Natural killer cell (primary cell): ENCODE measurements around the gene RAB30. TPM values are rescaled to one million over a fixed set of nuclear protein-coding genes. Genes with fewer than 3 reads are reported as not detected.
A peak's percentile ranks its signal among the peaks of the same experiment; 100 is the strongest.

ENCODE experiments used
- ATAC-seq, 3 donors: fragments of 150-1000 bp in 2 of 3; fragments of 200-7000 bp in 1 of 3; cut with Tn5 transposase; 1 replicate in 1 of 3; 2 replicates in 2 of 3; pipeline ENCODE4 v1.10.0; 2021; ENCODE audit warnings: mild to moderate bottlenecking in 2 of 3, moderate library complexity in 2 of 3
- DNase-seq, 2 donors: peaks; one replicate each; pipeline versions ENCODE4 v3.0.0 to v3.0.0-alpha.2; 2013 to 2021; ENCODE audit warnings: mixed read lengths in 1 of 2
- H3K27ac ChIP-seq: one replicate; pipeline ENCODE4 v1.5.1; 2013; ENCODE audit warnings: mild to moderate bottlenecking, low read length
- H3K27me3 ChIP-seq: one replicate; pipeline ENCODE4 v1.6.1; 2013; ENCODE audit warnings: low read length; ENCODE audit not compliant: control insufficient read depth, insufficient read depth
- H3K36me3 ChIP-seq: one replicate; pipeline ENCODE4 v1.6.1; 2013; ENCODE audit warnings: low read length; ENCODE audit not compliant: control insufficient read depth, insufficient read depth
- H3K4me1 ChIP-seq: one replicate; pipeline ENCODE4 v1.6.1; 2013; ENCODE audit warnings: low read length; ENCODE audit not compliant: control insufficient read depth, insufficient read depth
- H3K4me3 ChIP-seq: one replicate; pipeline ENCODE4 v1.5.1; 2013; ENCODE audit warnings: low read length
- H3K9me3 ChIP-seq: one replicate; pipeline ENCODE4 v1.6.1; 2013; ENCODE audit warnings: low read length; ENCODE audit not compliant: control insufficient read depth, insufficient read depth
- H3K27ac Mint-ChIP-seq, 2 donors: one replicate each; pipeline ENCODE4 v1.8.0; 2022; ENCODE audit warnings: mild to moderate bottlenecking in 2 of 2, mixed read lengths in 2 of 2, moderate library complexity in 1 of 2
- H3K27me3 Mint-ChIP-seq, 2 donors: one replicate each; pipeline ENCODE4 v1.8.0; 2022; ENCODE audit warnings: low read depth in 2 of 2, mixed read lengths in 2 of 2
- H3K36me3 Mint-ChIP-seq: one replicate; pipeline ENCODE4 v1.8.0; 2022; ENCODE audit warnings: mixed read lengths
- H3K4me1 Mint-ChIP-seq, 2 donors: one replicate each; pipeline ENCODE4 v1.8.0; 2022; ENCODE audit warnings: mixed read lengths in 2 of 2
- H3K4me3 Mint-ChIP-seq: one replicate; pipeline ENCODE4 v1.8.0; 2022; ENCODE audit warnings: mild to moderate bottlenecking, moderate library complexity, mixed read lengths
- H3K9me3 Mint-ChIP-seq, 2 donors: one replicate each; pipeline ENCODE4 v1.8.0; 2022; ENCODE audit warnings: mixed read lengths in 2 of 2
- CTCF ChIP-seq: fragments of 200-600 bp; IDR thresholded peaks from one replicate; pipeline ENCODE4 v1.8.0; 2022; ENCODE audit warnings: antibody characterized with exemption
- WGBS: methylation state at CpG from one replicate; pipeline ENCODE4 v1.1.7; 2013; ENCODE audit warnings: missing lambda C conversion rate; ENCODE audit not compliant: insufficient coverage; 5-methylcytosine and 5-hydroxymethylcytosine counted together
- intact Hi-C: fragments of 100-400 bp; cut with micrococcal nuclease; formaldehyde crosslinking; loops from one replicate; pipeline ENCODE4 v1.14.2; 2022
- total RNA-seq, 4 donors: library from RNA; stranded (reverse); fragments of 120-200 nt in 1 of 4; gene quantifications; one replicate each; pipeline versions ENCODE4 v1.2.3 to v1.2.4, GENCODE V29; 2013 to 2022

RAB30 gene
- total RNA-seq, 3 donors from 2014 or later (not counting 1 experiment from before 2014, with no cell fraction given) = 10.2 to 23.3 (median 20.5) TPM

GRCh38 chr11:83063073-83063754, 8.5 kb downstream of the RAB30 start:
- Histone ChIP-seq H3K9me3 (no peaks in the 10 kb centered on the region), H3K4me1 (peaks cover 9% of the 10 kb centered on the region), H3K27me3 (no peaks in the 10 kb centered on the region), H3K27ac (peak overlapping the region; percentile 67), H3K36me3 (no peaks in the 10 kb centered on the region), H3K4me3 (no peak overlapping the region)
- peaks cover 9 to 10% of the 10 kb centered on the region in 2 donors for H3K4me1 Mint-ChIP-seq
- H3K27ac Mint-ChIP-seq = peak overlapping the region; percentile 75 to 80
- peak; percentile 60 to 74 (median 69) for ATAC-seq
- WGBS = 47% methylated on average over 7 of the region's 7 CpGs
- intact Hi-C loops = no loop called here
- H3K4me3 Mint-ChIP-seq = peak overlapping the region; percentile 80
- H3K9me3 Mint-ChIP-seq = no peaks in the 10 kb centered on the region
- DNase-seq = peak in 1 of 2 donors; percentile 57
- no peak for TF ChIP-seq CTCF
- peaks cover 0 to 1% of the 10 kb centered on the region in 2 donors for H3K27me3 Mint-ChIP-seq
- H3K36me3 Mint-ChIP-seq = no peaks in the 10 kb centered on the region

- Mint-ChIP-seq H3K27ac (peak overlapping the region in 1 of 2 donors; percentile 65), H3K27me3 (no peaks in the 10 kb centered on the region), H3K4me1 (peaks cover 9 to 10% of the 10 kb centered on the region in 2 donors), H3K4me3 (no peak overlapping the region), H3K9me3 (no peaks in the 10 kb centered on the region), H3K36me3 (no peaks in the 10 kb centered on the region)
- peak in 1 of 2 donors; percentile 21 for DNase-seq
- H3K27ac ChIP-seq = peak overlapping the region; percentile 67
- H3K4me3 ChIP-seq = no peak overlapping the region
- TF ChIP-seq CTCF = no peak
- ATAC-seq = no peak
- 74% methylated on average over 3 of the region's 4 CpGs for WGBS
- H3K36me3 ChIP-seq = no peaks in the 10 kb centered on the region
- no peaks in the 10 kb centered on the region for H3K9me3 ChIP-seq
- H3K27me3 ChIP-seq = no peaks in the 10 kb centered on the region
- H3K4me1 ChIP-seq = peaks cover 8% of the 10 kb centered on the region
- intact Hi-C loops = no loop called here
These were observed 9.8 kb downstream of the RAB30 start for GRCh38 chr11:83061883-83062282.

GRCh38 chr11:83060965-83061364, 10.7 kb downstream of the RAB30 start:
- intact Hi-C loops = no loop called here
- Mint-ChIP-seq H3K27ac (no peak overlapping the region), H3K4me3 (no peak overlapping the region), H3K9me3 (no peaks in the 10 kb centered on the region), H3K36me3 (no peaks in the 10 kb centered on the region), H3K27me3 (no peaks in the 10 kb centered on the region), H3K4me1 (peaks cover 10 to 13% of the 10 kb centered on the region in 2 donors)
- TF ChIP-seq CTCF = no peak
- Histone ChIP-seq H3K9me3 (no peaks in the 10 kb centered on the region), H3K36me3 (no peaks in the 10 kb centered on the region), H3K4me3 (no peak overlapping the region), H3K4me1 (peaks cover 7% of the 10 kb centered on the region), H3K27me3 (no peaks in the 10 kb centered on the region), H3K27ac (peak overlapping the region; percentile 24)
- ATAC-seq = no peak
- no peak for DNase-seq
- WGBS = 93% methylated on average over 3 of the region's 3 CpGs

- H3K9me3 ChIP-seq = no peaks in the 10 kb centered on the region
- Mint-ChIP-seq H3K27ac (no peak overlapping the region), H3K27me3 (no peaks in the 10 kb centered on the region), H3K36me3 (no peaks in the 10 kb centered on the region), H3K9me3 (no peaks in the 10 kb centered on the region), H3K4me1 (peaks cover 19 to 24% of the 10 kb centered on the region in 2 donors), H3K4me3 (no peak overlapping the region)
- no peak overlapping the region for H3K4me3 ChIP-seq
- 95% methylated on average over 3 of the region's 3 CpGs for WGBS
- DNase-seq (no peak), ATAC-seq (no peak)
- peaks cover 14% of the 10 kb centered on the region for H3K4me1 ChIP-seq
- H3K27me3 ChIP-seq = no peaks in the 10 kb centered on the region
- intact Hi-C loops = no loop called here
- no peak for TF ChIP-seq CTCF
- H3K27ac ChIP-seq = no peak overlapping the region
- no peaks in the 10 kb centered on the region for H3K36me3 ChIP-seq
These were observed 14.0 kb downstream of the RAB30 start for GRCh38 chr11:83057721-83058120.
